HG03025 (cell line): ENCODE results near the gene CCNJ.
"Not testable (repeated sequence)": the region's sequence is repeated elsewhere in the genome, so short reads cannot be mapped to it uniquely, and the experiment has no call there.

Source experiments
- ATAC-seq: cut with Tn5 transposase; IDR thresholded peaks from one replicate; pipeline ENCODE4 v1.9.1; 2021; ENCODE audit warnings: mild to moderate bottlenecking, moderate library complexity; ENCODE audit not compliant: unreplicated experiment, low FRiP score

The CCNJ gene, protein sequence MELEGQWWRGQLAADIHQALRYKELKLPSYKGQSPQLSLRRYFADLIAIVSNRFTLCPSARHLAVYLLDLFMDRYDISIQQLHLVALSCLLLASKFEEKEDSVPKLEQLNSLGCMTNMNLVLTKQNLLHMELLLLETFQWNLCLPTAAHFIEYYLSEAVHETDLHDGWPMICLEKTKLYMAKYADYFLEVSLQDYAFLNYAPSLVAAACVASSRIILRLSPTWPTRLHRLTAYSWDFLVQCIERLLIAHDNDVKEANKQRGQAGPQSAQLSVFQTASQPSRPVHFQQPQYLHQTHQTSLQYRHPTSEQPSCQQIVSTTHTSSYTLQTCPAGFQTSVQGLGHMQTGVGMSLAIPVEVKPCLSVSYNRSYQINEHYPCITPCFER

DNA sequence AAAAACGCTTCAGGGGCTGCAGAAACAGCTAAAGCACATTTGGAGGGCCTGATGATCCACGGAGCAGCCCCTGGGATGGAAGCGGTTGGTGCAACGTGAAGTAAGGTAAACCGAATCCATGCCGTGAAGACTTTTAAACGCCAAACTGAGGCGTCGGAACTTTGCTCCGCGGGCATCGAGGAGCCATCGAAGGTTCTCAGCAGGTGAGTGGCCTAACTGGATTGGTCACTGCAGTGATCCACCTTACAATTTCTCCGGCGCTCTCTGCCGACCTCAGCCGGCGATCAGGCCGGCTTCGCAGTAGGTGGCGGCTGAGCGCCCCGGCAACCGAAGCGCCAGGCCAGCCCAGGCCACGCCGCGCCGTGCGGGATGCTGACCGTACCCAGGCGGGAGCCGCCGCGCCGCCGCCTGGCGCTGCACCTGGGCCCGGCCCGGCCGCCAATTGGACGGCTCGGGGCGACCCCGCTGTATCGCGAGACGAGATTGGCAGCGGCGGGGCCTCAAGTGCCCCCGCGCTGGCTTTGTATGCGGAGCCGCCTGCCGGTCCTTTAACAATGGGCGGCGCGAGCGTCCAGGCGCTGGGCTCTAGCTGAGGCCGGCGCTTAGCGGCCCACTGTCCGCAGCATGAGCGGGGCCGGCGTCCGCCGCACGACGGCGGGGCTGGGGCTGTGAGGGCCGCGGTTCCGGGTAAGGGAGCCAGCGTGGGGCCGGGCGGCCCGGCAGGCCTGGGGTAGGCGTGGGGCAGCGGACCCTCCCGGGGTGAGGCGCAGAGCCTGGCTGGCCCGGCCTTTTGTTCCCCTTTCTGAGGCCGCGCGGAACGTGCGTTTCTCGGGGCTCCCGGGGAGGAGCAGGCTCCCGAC, at the start of gene CCNJ:
CCNJ (plus strand) TSS at position 551 of the 860 bp plus-strand sequence. CDS start 811 bp downstream, outside the sequence.
- peak; percentile 85 for ATAC-seq

- ATAC-seq = not testable (repeated sequence)
Observed at GRCh38 chr10:95994376-95994775, 49.0 kb upstream of the CCNJ start.

DNA sequence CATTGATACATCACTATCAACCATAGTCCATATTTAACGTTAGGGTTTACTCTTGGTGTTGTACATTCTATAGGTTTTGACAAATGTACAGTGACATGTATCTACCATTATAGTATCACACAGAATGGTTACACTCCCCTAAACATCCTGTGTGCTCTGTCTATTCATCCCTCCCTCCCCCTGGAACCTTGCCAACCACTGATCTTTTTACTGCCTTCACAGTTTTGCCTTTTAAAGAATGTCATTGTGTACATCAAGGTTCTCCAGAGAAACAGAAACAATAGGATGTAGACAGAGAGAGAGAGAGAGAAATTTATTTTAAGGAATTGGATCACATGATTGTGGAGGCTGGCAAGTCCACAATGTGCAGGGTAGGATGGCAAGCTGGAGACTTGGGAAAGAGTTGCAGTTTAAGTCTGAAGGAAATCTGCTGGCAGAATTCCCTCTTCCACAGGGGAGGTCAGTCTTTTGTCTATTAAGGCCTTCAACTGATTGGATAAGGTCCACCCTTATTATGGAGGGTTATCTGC, 45.1 kb upstream of the CCNJ start:
- no peak for ATAC-seq

DNA sequence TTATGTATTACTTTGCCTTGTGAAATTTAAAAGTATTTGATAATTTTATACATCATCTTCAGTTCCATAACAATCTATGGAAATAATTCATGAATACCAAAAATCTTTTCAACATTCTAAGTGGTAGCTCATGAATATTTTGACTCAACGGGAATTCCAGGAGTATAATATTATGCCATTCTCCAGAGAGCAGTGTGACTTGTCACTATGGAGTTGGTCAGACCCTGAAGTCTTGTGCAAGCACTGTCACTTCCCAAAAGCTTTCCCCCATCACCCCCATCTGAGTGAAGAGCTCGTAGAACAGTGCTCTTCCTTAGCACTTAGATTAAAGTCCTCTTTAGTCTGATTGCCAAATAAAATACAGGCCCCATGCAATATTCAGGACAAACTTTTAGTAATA, 29.4 kb upstream of the CCNJ start:
- no peak for ATAC-seq

- ATAC-seq = no peak
Observed at GRCh38 chr10:96014473-96015102, 28.8 kb upstream of the CCNJ start.

- ATAC-seq = no peak
Observed at GRCh38 chr10:96017191-96017687, 26.1 kb upstream of the CCNJ start.

DNA sequence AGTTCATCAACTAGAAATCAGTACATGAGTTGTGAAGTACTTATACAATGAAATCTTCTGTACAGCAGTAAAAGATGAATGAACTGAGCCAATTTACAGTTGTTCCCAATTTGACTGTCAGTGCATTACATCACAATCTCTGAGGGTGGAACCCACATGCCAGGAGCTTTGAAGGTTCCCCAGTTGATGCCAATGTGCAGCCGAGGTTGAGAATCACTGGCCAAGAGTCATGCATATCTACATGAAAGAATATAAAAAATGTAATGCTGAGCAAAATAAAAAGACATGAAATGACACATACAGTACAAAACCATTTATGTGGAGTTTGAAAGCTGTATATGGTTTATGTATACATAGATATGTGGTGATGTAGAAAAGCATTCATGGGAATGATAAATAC, 22.1 kb upstream of the CCNJ start:
- ATAC-seq = no peak

- no peak for ATAC-seq
Observed at GRCh38 chr10:96022739-96023138, 20.6 kb upstream of the CCNJ start.

- ATAC-seq = no peak
Observed at GRCh38 chr10:96023168-96023567, 20.2 kb upstream of the CCNJ start.

GRCh38 chr10:96025566-96025965, 17.8 kb upstream of the CCNJ start:
- ATAC-seq = no peak

GRCh38 chr10:96034625-96035024, 8.8 kb upstream of the CCNJ start:
- ATAC-seq = no peak

DNA sequence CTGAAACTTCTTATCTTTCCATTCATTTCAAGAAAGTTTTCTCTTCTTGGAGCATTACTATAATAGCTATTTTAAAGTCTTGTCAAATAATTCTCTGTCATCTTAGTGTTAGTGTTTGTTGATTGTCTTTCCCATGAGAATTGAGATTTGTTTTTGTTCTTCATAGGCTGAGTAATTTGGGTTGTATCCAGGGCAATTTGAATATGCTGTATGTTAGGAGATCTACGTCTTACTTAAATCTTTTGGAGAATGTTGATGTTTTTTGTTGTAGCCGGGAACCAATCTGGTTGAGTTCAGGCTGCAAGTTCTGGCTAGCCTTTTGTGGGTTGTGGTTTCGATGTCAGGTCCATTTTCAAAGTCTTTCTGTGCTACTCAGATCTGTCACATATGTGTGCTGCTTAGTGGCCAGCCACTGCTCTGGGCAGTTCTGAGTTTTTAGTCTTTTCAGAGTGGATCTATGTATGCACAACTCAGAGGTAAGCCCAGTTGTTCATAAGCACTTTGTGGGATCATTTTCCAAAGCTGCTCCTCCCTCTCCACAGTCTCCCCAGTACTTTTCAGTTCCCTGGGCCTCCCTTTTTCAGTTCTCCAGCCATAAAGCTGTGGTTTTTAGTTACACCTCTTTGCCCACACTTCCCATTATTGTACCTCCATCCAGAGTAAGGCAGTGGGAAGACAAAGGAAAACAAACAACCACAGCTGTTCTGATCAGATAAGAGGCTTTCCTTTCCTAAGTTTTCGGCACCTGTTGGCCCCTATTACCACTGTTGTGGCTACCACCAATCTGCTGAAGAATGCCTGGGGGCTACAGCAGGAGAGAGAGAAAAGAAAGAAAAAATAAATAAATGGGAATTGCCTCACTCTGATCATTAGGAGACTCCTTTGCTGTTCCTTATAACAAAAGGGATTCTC, 4.7 kb upstream of the CCNJ start:
- no peak for ATAC-seq

DNA sequence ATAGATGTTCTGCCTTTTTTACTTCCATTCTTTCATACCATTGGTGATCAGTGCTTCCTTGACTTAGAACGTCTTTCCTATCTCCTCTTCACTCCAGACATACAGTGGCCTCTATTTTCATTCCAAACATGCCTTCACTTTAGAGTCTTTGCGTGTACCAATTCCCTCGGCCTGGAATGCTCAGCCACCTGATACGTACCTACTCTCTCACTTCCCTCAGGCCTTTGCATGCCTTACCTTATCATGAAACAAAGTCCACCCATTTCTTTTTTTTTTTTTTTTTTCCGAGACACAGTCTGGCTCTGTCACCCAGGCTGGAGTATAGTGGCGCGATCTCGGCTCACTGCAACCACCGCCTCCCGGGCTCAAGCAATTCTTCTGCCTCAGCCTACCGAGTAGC, 2.2 kb upstream of the CCNJ start:
- no peak for ATAC-seq

GRCh38 chr10:96043893-96044715, 721 bp downstream of the CCNJ start:
- peak; percentile 24 for ATAC-seq

DNA sequence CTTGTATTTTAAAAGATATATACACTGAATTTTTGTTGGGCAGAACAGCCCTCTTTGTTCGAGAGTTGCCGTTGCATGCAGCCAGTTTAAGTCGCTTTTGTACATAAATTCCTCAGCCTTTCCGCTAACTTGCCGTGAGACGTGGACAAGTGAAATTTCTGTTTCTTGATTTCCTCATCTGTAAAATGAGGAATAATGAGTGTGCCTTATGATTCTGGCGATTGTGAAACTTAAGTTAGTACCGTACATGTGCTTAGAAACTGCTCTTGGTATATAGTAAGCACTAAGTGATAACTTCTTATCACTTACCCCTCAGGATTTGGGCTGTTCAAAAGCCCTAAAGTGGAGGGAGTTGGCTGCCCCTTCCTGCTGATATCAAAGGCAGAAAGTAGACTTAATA, 1.4 kb downstream of the CCNJ start:
- no peak for ATAC-seq

DNA sequence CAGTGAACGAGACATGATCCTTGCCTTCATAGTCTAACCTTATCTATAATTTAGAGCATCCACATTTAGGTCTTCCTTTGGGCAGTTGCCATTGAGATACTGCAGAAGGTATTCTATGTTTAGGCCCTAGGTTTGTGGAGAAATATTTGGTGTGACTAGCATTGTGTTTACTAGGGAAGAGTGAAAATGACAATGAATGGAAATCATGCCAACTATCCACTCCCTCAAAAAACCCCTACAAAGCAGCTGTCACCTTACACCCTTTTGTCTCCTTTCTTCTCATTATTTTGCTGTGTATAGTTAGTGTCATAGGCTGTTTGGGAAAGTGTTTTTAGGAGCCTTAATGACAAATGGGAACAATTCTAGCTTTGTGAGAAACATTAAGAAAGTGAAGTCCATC, 3.2 kb downstream of the CCNJ start:
- no peak for ATAC-seq

DNA sequence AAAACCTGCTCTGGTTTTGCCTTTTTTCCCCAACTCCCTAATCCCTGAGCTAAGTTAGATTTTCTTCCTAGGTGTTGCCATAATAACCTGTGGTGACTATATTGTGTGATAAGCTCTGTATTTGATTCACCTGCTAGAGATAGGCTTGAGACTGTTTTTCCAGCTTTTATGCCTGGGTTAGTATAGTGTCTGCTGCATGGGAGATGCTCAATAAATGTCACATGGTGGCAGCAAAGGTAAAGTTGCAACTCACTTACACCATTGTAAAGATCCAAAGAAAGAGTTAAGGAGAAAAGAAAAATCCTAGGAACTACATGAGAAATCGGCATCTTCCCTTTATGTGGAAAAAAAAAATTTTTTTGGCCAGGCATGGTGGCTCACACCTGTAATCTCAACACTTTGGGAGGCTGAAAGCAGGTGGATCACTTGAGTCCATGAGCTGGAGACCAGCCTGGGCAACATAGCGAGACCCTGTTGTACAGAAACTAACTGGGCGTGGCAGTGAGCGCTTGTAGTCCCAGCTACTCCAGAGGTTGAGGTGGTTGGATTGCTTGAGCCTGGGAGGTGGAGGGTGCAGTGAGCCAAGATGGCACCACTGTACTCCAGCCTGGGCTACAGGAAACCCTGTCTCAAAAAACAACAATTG, 3.7 kb downstream of the CCNJ start:
- no peak for ATAC-seq

GRCh38 chr10:96047925-96048324, 4.5 kb downstream of the CCNJ start:
- not testable (repeated sequence) for ATAC-seq
